ENCODE results near the gene CXorf66. TPM values are rescaled to one million over a fixed set of nuclear protein-coding genes. Genes with fewer than 3 reads are reported as not detected.
A peak's percentile ranks its signal among the peaks of the same experiment; 100 is the strongest.

Gene CXorf66
- total RNA-seq, 1 donor from 2014 or later = not detected

- no peak for TF ChIP-seq CTCF (IDR thresholded peaks at IDR 0.05)
- Histone ChIP-seq H3K27ac (peak overlapping the region; percentile 96), H3K36me3 (no peaks in the 10 kb centered on the region), H3K4me3 (peak overlapping the region; percentile 71), H3K4me1 (no peaks in the 10 kb centered on the region), H3K9me3 (no peaks in the 10 kb centered on the region), H3K27me3 (no peaks in the 10 kb centered on the region)
- ATAC-seq (peak; percentile 71), DNase-seq (peak; percentile 77)
- intact Hi-C loops (cut with DNase I) = no loop called here
These were observed 33.0 kb downstream of the CXorf66 start for GRCh38 chrX:139932073-139932900.

- ATAC-seq (no peak), DNase-seq (no peak)
- Histone ChIP-seq H3K4me3 (peak overlapping the region; percentile 71), H3K9me3 (no peaks in the 10 kb centered on the region), H3K27me3 (no peaks in the 10 kb centered on the region), H3K4me1 (no peaks in the 10 kb centered on the region), H3K27ac (peak overlapping the region; percentile 30), H3K36me3 (no peaks in the 10 kb centered on the region)
- no peak for TF ChIP-seq CTCF (IDR thresholded peaks at IDR 0.05)
- intact Hi-C loops (cut with DNase I) = no loop called here
These were observed 33.7 kb downstream of the CXorf66 start for GRCh38 chrX:139931646-139932072.

- intact Hi-C loops (cut with DNase I) = no loop called here
These were observed 34.2 kb downstream of the CXorf66 start for GRCh38 chrX:139930916-139931645.

DNA sequence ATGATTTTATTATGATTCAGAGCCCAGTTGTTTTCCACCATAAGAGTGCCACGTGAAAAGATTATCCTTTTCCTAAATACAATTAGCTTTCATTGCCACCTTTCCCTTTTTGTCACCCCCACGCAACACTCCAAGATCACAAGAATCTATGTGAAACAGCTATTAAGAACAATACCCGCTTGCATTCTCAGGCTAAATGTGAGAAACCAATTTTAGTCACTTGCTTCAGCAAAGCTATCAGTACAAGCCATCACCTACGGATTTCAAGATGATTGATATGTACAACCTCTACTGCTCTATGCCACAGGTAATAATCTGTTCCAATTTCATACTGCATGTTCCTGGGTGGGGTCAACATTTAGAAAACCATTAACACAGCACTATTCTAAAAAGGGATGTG is 34.9 kb downstream of the CXorf66 start:
- no peak overlapping the region for H3K4me3 ChIP-seq
- no peak for ATAC-seq
- no peak for TF ChIP-seq CTCF (IDR thresholded peaks at IDR 0.05)
- no peaks in the 10 kb centered on the region for H3K9me3 ChIP-seq
- no peak for DNase-seq
- H3K4me1 ChIP-seq = no peaks in the 10 kb centered on the region
- H3K36me3 ChIP-seq = no peaks in the 10 kb centered on the region
- no peaks in the 10 kb centered on the region for H3K27me3 ChIP-seq
- no peak overlapping the region for H3K27ac ChIP-seq
- intact Hi-C loops (cut with DNase I) = no loop called here

More at GRCh38 chrX:139930916-139931645, 34.2 kb downstream of the CXorf66 start:
- no peaks in the 10 kb centered on the region for H3K36me3 ChIP-seq
- no peaks in the 10 kb centered on the region for H3K27me3 ChIP-seq
- ATAC-seq (no peak), DNase-seq (peak; percentile 55)
- H3K9me3 ChIP-seq = no peaks in the 10 kb centered on the region
- H3K4me3 ChIP-seq = peak overlapping the region; percentile 71
- H3K4me1 ChIP-seq = no peaks in the 10 kb centered on the region
- TF ChIP-seq CTCF (IDR thresholded peaks at IDR 0.05) = no peak
- no peak overlapping the region for H3K27ac ChIP-seq

DNA sequence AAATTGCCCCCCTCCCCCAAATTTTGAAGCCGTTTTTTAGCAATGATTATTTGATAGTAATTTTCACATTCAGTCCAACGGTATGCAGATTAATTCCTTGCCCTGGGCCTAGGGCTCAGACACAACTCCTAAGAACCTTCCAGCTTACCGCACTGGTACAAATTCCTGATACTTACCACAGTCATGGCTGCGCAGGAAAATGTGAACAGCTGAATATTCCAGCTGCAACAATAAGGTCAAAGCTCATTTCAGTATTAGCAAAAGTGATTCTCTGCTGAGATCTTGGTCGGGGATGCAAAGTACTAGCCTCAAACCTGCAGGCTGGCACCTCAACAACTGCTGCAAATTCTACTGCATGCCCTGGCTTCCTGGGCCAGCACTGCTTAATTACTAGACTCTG is 35.4 kb downstream of the CXorf66 start:
- no peak overlapping the region for H3K4me3 ChIP-seq
- no peaks in the 10 kb centered on the region for H3K4me1 ChIP-seq
- no peak overlapping the region for H3K27ac ChIP-seq
- H3K36me3 ChIP-seq = no peaks in the 10 kb centered on the region
- no peaks in the 10 kb centered on the region for H3K27me3 ChIP-seq
- ATAC-seq (no peak), DNase-seq (no peak)
- TF ChIP-seq CTCF (IDR thresholded peaks at IDR 0.05) = no peak
- intact Hi-C loops (cut with DNase I) = no loop called here
- H3K9me3 ChIP-seq = no peaks in the 10 kb centered on the region
